HG03135 (cell line): ENCODE data around the gene EFR3B.
"Not testable (repeated sequence)": the region's sequence is repeated elsewhere in the genome, so short reads cannot be mapped to it uniquely, and the experiment has no call there.

Experiments used
- ATAC-seq: cut with Tn5 transposase; IDR thresholded peaks from one replicate; pipeline ENCODE4 v1.9.1; 2021; ENCODE audit warnings: mild to moderate bottlenecking, moderate library complexity; ENCODE audit not compliant: unreplicated experiment

The EFR3B gene

DNA sequence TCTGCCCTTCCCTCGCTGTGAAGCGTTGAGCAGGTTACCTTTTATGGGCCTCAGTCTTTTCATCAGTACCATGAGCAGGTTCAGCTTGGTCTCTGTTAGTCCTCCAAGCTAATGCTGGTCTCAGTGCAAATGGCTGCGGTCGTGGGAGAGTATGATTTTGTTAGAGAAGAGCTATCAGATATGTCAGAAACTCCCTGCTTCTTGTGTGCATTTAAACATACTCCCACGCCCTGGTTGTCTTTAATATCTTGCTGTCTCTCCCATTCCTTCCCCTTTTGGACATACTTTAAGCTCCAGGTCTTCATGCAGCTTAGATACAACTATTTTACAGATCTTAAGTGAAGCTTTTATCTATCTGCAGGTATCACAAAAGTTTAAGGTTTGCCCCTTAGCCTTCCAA, 62.9 kb downstream of the EFR3B start:
- no peak for ATAC-seq

DNA sequence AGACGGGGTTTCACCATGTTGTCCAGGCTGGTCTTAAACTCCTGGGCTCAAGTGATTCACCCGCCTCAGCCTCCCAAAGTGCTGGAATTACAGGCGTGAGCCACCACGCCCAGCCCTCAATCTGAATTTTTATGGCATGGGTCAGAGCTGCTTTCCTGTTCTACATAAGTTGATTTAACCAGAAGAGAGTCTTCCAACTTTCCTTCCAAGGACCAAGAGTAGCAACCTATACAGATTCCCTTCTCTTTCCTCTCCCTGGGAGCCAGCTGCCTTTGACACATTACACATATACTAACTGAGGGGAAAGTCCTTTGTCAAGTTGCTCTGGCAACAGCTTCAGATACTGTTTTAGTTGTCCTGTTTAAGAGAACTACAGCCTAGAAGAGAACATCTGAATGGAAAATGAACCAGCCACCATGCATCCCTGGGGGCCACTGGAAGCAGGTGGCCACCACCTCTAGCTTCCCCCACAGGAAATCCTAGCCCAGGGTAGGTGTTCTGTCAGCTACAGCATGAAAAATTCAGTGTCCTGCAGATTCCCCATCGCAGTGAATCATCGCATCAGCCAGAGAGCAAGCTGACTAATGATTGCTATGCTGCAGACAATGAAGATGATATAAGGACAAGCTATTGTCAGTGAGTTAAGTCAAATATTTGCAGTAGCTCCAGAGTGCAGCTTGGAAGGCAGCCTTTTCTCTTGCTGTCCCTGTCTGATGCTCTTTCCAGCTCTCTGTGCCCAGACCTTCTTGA, 63.6 kb downstream of the EFR3B start:
- ATAC-seq = no peak

DNA sequence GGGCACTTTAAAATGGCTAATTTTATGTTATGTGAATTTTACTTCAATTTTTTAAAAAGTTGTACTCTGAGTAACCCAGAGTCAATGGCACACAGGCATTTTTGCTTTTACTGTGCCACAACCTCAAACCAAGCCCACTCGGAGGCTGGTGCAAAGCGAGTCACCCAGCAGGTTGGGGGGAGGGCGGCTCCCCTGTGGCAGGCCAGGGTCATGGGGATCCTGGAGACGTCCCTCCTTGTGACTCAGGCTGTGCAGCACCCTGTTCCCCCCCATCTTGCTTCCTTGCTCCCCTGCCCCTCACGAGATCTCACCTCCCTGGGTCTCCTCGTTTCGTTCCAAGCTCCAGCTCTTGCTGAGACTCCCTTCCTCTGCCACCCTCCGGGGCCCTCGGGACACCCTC, 67.9 kb downstream of the EFR3B start:
- no peak for ATAC-seq

DNA sequence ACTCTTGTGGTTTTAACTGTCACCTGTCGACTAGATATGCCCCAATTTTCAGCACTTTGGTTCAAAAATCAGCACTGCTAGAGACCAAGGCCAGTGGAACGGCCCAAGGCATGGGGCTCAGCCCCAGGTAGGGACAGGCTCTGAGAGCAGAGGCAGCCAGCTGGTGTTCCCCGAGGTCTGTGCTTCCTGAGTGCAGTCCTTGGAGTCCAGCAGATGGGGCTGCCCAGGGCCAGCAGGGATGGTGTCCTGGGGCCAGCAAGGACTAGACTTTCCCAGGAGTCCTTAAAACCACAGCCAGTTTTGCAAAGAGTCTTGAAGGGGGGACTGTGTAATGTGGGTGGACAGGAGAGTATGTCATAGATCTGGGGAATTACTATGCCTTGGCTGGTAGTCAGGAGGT, 70.2 kb downstream of the EFR3B start:
- no peak for ATAC-seq

DNA sequence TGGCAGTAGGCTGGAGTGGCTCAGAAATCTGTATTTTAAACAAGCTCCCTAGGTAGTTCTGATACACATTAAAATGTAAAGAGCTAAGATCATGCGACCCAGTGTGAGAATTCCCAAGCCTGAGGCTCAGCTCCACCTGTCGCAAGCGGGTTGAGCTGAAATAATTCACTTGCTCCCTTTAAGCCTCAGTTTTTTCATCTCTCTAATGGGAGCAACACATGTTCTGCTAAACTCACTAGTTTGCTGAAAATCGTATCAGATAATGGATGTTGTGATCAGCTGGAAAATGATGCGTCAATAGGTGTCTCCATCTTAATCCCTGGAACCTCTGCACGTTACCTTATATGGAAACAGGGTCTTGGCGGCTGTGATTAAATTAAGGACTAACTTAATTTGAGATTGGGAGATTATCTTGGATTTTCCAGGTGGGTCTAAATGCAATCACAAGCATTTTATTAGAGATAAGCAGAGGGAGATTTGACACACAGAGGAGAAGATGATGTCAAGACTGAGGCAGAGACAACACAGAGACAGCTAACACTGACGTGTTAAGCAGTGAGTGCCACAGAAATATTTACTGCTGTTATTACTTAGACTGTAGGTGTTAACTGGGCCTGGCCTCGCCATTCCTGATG, 73.5 kb downstream of the EFR3B start:
- ATAC-seq = no peak

DNA sequence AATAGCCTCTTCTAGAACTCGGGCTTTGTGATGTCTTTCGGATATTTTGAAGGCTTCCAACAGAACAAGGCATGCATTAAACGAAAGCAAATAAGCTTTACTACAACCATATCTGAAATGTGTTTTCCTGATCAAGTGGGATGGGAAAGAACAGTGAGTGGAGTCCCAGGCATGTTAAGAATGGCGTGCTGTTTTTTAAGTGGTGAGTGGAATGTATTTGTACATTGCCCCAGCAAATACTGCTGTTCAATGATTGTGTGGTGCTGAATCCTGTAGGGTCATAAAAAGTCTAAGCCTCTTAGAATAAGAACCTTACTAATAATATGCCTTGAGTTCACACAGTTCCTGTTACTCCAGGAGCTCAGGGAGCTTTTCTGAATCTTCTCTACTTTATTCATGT, 74.0 kb downstream of the EFR3B start:
- no peak for ATAC-seq

DNA sequence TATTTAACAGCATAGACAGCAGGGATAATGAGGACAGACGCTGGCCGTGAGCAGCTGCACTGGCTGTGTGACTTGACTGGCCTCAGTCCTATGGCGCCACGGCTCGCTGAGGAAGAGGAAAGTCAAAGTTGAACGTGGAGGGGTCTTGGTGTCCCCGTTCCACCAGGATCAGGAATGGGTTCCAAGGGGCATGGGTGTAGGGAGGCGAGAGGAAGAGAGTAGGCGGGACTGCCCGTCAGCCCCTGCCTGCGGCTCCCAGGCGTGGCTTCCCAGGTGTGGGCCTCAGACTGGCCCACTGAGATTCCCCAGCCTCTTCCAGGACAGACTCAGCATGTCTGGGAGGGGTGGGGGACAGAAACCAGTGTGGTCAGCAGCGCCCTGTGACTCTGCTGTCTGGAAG, 75.1 kb downstream of the EFR3B start:
- ATAC-seq = no peak

DNA sequence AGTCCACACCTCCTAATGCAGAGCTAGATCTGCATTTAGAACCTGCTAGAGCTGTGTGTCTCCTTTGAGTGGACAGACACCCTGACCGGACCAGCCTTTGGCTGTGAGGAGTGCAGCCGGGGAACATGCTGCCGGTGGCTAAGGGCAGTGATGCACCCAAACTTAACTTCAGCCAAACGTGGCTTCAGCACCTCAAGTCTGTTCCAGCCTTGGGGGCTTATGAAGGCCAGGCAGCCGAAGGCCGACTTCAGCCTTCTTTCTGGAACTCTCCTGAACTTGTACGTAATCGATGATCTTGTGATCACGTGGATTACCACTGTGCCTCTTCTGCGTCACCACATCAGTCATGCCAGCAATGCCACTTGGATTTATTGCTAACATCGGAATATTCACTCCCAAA, 77.4 kb downstream of the EFR3B start:
- ATAC-seq = no peak

DNA sequence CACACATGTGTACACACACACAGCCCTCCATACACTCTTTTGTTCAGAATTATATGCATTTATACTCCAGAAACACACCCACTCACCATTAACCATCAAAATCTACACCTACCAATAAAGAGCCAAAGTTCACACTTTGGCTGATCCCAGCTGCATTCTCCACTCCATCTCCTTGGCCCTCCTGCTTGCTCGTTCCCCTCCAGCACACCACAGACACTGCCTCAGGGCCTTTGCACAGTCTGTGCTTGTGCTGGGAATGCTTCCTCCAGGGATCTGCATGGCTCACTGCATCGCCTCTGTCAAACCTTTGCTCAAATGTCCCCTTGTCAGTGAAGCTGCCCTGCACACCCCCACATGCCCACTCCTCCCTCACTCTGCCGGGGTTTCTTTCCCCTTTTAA, 80.5 kb downstream of the EFR3B start:
- ATAC-seq = no peak

DNA sequence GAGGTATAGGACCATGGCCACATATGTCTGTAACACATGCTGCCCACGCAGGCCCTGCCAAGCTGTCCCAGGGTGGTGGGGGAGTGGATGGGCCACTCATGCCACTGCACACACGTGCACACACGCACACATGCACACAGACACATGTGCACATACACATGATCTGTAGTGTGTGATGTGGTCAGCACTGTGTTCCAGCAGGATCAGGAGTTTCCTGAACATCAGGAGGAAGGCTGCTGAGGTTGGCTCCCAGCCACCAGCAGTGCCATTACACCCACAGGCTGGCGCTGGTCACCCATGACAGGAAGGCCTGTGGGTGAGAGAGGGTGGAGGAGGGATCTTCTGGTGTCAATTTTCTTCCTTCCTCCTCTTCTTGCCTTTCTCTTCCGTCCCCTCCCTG, 81.8 kb downstream of the EFR3B start:
- ATAC-seq = no peak

DNA sequence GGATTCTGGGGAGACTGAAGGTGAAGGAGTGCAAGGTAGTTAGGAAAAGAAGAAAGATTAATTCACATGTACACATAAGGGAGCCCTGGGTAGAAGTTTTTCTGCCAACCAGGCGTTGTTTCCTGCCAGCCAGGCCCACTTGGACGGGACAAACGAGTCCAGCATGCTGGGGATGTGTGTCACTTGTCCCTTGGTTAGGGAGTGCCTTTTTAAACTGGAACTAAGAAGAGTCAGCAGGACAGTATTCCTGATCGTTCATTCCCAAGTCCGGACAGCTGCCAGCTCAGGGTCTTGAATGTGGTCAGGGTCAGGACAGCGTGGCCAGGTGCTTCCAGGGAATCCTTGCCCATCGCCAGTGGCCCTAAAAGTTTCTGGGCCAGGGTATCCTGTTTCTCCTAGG, 83.3 kb downstream of the EFR3B start:
- ATAC-seq = no peak

DNA sequence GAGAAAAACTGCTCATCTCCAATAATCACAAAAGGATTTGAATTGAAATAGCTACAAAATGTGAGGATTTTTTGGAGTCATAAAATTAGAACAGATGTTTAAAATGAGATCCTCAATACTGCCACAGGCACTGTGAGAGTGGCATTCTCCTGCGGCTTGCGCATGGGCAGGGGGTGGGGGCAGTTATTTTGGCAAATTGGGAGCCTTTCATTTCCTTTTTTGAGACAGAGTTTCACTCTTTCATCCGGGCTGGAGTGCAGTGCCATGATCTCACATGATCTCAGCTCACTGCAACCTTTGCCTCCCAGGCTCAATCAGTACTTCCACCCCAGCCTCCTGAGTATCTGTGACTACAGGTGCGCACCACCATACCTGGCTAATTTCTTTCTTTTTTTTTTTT, 84.1 kb downstream of the EFR3B start:
- ATAC-seq = no peak

DNA sequence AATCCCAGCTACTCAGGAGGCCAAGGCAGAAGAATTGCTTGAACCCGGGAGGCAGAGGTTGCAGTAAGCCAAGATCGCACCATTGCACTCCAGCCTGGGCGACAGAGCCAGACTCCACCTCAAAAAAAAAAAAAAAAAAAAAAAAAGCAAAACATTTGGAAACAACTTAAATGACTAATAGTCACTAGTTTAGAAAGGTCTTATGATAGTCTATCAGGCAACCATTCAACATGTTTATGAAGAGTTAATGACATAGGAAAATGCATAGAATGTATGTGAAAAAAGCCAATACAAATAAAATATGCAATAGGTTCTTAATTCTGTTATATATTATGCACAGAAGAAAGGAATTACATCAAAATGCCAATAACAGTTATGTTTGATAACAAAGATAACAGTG, 85.2 kb downstream of the EFR3B start:
- not testable (repeated sequence) for ATAC-seq

DNA sequence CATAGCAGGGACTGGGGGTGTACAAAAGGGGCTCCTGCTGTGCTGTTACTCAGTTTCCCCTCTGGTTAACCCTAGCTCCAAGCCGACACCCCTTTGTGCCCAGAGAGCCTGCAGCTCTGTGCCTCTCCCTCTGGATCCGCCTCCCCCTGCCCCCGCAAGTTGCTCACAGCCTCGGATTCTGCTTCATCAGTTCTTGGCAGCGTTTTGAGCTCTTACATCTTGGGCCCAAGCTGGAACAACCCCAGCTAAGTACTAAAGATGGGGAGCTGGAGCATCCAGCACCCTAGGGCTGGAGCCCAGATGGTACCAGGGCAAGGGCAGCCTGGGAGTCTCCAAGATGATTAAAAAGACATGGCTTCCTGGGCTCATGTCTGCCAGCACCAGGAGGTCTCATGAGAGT, 85.8 kb downstream of the EFR3B start:
- no peak for ATAC-seq

DNA sequence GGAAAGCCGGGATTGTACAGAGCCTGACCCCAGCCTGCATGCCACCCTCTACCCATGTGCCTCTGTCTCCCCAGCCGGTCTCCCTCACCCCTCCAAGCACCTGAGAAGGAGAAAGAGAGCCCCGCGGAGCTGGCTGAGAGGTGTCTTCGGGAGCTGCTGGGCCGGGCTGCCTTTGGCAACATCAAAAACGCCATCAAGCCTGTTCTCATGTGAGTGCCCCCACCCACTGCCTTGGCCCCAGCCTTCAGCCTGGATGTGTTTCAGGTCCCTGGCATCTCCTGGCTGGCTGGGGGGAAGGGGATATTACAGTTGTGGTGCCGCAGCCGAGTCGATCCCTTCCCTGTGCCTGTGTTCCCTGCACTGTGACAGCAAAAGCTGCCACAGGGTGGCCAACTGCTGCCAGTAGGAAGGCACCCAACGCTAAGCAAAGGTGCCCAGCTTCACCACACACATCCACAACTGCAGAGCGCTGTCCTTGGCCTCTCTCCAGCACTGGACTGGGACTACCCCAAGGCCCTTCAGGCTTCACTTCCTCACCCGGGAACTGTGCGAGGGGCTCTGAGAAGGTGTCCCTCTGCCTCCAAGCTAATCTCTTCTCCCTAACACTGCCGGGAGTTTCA, 88.1 kb downstream of the EFR3B start:
- no peak for ATAC-seq

DNA sequence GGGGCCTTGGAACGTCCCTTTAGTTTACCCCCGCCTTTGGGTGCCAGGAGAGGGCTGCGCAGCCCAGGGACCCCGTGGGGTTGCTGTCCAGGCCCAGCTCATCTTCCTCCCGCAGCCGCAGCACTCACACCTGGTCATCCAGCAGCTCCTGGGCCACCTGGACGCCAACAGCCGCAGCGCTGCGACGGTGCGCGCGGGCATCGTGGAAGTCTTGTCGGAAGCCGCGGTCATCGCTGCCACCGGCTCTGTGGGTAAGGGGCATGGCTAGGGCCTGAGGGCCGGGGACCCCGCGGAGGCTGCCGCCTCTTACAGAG, 89.3 kb downstream of the EFR3B start:
- no peak for ATAC-seq

DNA sequence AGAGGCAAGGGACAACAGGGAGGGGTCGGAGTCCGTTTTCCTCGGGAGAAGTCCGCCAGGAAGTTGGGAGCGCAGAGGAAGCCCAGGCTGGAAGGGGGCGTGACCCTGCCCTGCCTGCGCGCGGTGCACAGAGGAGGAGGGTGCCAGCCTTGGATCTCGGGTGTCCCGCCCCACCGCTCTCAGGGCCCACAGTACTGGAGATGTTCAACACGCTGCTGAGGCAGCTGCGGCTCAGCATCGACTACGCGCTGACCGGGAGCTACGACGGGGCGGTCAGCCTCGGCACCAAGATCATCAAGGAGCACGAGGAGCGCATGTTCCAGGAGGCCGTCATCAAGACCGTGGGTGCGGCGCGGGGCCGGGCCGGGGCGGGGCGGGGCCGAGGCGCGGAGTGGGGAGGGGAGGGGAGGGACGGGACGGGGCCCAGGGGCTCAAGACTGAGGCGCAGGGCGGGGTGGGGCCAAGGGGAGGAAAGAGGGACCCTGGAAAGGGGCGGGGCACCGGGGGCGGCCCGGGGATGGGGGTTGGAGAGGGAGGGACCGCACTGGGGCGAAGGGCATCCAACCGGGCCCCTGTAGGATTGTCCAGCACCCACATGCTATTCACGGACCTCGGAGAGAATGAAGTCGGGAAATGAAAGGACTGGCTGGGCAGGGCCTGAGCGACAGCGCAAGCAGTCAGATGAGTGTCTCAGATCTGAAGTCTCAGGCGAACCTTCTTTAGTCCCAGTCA, 89.9 kb downstream of the EFR3B start:
- ATAC-seq = no peak

DNA sequence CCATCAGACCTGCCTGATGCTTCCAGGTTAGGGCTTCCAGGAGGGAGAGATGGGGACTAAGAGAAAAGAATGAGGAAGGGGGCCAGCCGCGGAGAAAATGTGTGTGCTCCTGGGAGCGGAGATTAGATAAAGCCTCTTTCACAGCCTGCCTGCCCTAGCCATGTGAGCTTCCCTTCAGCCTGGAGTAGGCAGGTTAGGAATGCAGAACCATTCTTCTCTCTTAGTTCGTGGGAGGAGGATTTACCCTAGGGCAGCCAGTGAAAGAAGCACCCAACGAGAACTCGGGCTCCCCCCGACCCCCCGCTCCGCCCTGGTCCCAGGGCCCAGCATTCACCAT, 90.4 kb downstream of the EFR3B start:
- ATAC-seq = no peak

DNA sequence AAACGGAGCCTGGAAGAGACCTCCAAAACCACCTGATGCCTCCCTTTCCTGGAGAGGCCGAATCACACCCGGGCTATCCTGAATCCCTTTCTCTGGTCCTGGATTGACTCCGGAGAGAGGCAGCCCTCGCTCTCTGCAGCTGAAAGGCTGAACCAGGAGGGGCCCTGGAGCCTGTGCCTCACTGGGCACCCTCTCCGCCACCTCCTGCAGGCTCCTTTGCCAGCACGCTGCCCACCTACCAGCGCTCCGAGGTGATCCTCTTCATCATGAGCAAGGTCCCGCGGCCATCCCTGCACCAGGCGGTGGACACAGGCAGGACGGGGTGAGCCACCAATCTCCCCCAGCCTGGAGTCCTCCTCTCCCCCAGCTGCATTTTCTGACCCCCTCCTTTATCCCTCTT, 90.8 kb downstream of the EFR3B start:
- ATAC-seq = no peak

DNA sequence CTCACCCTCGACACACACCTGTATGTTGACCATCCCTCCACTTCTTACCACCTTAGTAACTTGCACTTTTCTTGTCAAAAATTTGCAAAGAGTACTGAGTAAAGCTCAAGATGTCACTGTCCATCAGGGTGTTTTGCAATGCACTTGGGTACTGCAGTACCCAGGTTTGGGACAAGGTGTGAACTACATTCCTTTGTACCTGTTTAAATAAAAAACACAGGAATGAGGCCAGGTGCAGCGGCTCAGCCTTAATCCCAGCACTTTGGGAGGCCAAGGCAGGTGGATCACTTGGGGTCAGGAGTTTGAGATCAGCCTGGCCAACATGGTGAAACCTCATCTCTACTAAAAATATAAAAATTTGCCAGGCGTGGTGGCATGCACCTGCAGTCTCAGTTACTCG, 98.7 kb downstream of the EFR3B start:
- not testable (repeated sequence) for ATAC-seq

DNA sequence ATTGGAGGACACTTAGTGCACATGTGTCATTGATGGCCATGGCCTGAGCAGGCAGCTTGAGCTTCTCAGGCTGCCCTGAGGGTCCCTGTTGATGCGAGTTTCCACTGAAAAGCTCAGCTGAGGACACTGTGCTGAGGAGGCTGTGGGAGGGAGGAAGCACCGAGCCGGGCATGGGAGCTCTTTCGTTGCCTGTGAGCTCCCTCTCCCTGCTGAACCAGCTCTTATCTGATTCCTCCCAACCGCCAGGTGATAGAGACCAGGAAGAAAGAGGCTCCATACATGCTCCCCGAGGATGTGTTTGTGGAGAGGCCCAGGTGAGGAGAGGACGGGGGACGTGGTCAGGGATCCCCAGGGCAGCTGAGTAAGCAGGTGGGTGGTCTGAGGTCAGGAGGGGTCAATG, 99.2 kb downstream of the EFR3B start:
- ATAC-seq = no peak

DNA sequence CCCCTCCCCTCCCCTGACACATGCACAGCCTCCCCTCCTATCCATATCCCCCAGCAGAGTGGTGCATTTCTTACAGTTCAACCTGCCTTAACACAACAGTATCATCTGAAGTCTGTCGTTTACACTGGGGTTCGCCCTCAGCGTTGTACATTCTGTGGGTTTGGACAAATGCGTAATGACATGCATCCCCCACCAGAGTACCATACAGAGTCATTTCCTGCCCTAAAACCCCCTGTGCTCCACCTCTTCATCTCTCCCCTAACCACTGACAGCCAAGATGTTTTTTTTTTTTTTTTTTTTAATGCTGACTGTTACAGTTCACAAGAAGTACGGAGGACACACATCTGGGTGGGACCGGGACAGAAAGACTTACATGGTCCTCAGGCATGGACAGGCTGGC, 103.9 kb downstream of the EFR3B start:
- ATAC-seq = no peak
